HepG2 (cell line): ENCODE measurements around the gene P3H4. TPM values are rescaled to one million over a fixed set of nuclear protein-coding genes. Genes with fewer than 3 reads are reported as not detected.

Source experiments
- HMGXB3 ChIP-seq: sonication (generic); formaldehyde crosslinking; IDR thresholded peaks from 2 replicates; pipeline ENCODE4 v1.4.0; 2020; ENCODE audit warnings: missing genetic modification reagents, borderline replicate concordance
- MIER3 ChIP-seq: IDR thresholded peaks from 2 replicates; pipeline ENCODE4 v1.6.1; 2016; ENCODE audit warnings: missing compliant biosample characterization, borderline replicate concordance
- POLR2A ChIP-seq, 2 experiments: IDR thresholded peaks; 2 replicates each; pipeline ENCODE4 v1.6.1; 2011; ENCODE audit warnings: low read depth in 2 of 2, low read length in 2 of 2, mild to moderate bottlenecking in 1 of 2, moderate library complexity in 1 of 2; ENCODE audit not compliant: insufficient read depth in 1 of 2
- POLR2G ChIP-seq: fragments of 200-400 bp; formaldehyde crosslinking; IDR thresholded peaks from 2 replicates; pipeline ENCODE4 v1.6.1; 2018; ENCODE audit warnings: mild to moderate bottlenecking, low read depth, low read length, moderate library complexity
- TBX3 ChIP-seq: fragments of 450-650 bp; IDR thresholded peaks from 2 replicates; pipeline ENCODE4 v1.6.1; 2017; ENCODE audit warnings: antibody characterized with exemption, mild to moderate bottlenecking, inconsistent platforms, borderline replicate concordance
- ZNF407 ChIP-seq: sonication (generic); formaldehyde crosslinking; IDR thresholded peaks from one replicate; pipeline ENCODE4 v1.5.1; 2020; ENCODE audit warnings: mild to moderate bottlenecking, missing genetic modification reagents; ENCODE audit errors: not compliant biosample characterization
- polyA plus RNA-seq, 8 experiments: library from polyadenylated mRNA; depleted of rRNA in 3 of 8; stranded (reverse) in 7 of 8; unstranded in 1 of 8; fragments of >200 nt; fragmentation: Illumina TruSeq in 4 of 8; extraction: Trizol in 4 of 8; gene quantifications; 2 replicates each; pipeline versions ENCODE4 v1.2.1 to v1.2.3, GENCODE V29; 2011 to 2016; ENCODE audit warnings: low read depth in 4 of 8, missing spikeins in 1 of 8, mixed read lengths in 1 of 8; ENCODE audit not compliant: insufficient read depth in 1 of 8
- total RNA-seq, 5 experiments: library from RNA; depleted of rRNA; stranded (reverse); fragments of >200 nt; fragmentation: Illumina TruSeq; extraction: Trizol; gene quantifications; 2 replicates each; pipeline ENCODE4 v1.2.3, GENCODE V29; 2016; ENCODE audit warnings: low read depth in 1 of 5
- TF ChIP-seq, protein P1 (sequence below): sonication (generic); formaldehyde crosslinking; conservative IDR thresholded peaks from 2 replicates; pipeline ENCODE4 v1.4.0; 2020; ENCODE audit warnings: missing genetic modification reagents

Gene P3H4
- total and polyA plus RNA-seq, 2 of the 13 experiments (the other 11 are each of a cell fraction or from before 2014, with no cell fraction given), result 37.1 to 50.6 TPM

- TF ChIP-seq ZNF407 (peak; percentile 53), POLR2A (IDR thresholded peaks at IDR 0.05; ENCODE audit: insufficient read depth in 1 of 2, low read depth in 2 of 2, low read length in 2 of 2) (peak; percentile 62 to 89; a peak in 3 of 4 replicates), TBX3 (no peak), MIER3 (CRISPR knock-in tag) (no peak), POLR2G (peak; percentile 79), HMGXB3 (CRISPR knock-in tag) (no peak)
- TF ChIP-seq, protein P1, sequence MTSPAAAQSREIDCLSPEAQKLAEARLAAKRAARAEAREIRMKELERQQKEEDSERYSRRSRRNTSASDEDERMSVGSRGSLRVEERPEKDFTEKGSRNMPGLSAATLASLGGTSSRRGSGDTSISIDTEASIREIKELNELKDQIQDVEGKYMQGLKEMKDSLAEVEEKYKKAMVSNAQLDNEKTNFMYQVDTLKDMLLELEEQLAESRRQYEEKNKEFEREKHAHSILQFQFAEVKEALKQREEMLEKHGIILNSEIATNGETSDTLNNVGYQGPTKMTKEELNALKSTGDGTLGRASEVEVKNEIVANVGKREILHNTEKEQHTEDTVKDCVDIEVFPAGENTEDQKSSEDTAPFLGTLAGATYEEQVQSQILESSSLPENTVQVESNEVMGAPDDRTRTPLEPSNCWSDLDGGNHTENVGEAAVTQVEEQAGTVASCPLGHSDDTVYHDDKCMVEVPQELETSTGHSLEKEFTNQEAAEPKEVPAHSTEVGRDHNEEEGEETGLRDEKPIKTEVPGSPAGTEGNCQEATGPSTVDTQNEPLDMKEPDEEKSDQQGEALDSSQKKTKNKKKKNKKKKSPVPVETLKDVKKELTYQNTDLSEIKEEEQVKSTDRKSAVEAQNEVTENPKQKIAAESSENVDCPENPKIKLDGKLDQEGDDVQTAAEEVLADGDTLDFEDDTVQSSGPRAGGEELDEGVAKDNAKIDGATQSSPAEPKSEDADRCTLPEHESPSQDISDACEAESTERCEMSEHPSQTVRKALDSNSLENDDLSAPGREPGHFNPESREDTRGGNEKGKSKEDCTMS (CRISPR knock-in tag), result no peak
Observed at GRCh38 chr17:41835800-41836549, 24.2 kb upstream of the P3H4 start, which contains the start of gene NT5C3B (continued).
